ENCODE measurements around the gene DHX30.
"Not testable (repeated sequence)": the region's sequence is repeated elsewhere in the genome, so short reads cannot be mapped to it uniquely, and the experiment has no call there.

Gene DHX30

GRCh38 chr3:47884603-47885002 is 81.7 kb downstream of the DHX30 start:
- no peak for DNase-seq (ENCODE audit: low read depth in 3 of 3)

GRCh38 chr3:47885168-47885567 is 82.2 kb downstream of the DHX30 start:
- no peak for DNase-seq (ENCODE audit: low read depth in 3 of 3)

GRCh38 chr3:47887991-47888390 is 85.1 kb downstream of the DHX30 start:
- DNase-seq (ENCODE audit: low read depth in 3 of 3), result not testable (repeated sequence)

- DNase-seq (ENCODE audit: low read depth in 3 of 3), result no peak
These were observed 86.2 kb downstream of the DHX30 start for GRCh38 chr3:47888986-47889757.

- no peak for DNase-seq (ENCODE audit: low read depth in 3 of 3)
These were observed 87.3 kb downstream of the DHX30 start for GRCh38 chr3:47890126-47890827.

GRCh38 chr3:47890828-47891612 is 88.1 kb downstream of the DHX30 start:
- DNase-seq (ENCODE audit: low read depth in 3 of 3), result no peak

- DNase-seq (ENCODE audit: low read depth in 3 of 3), result no peak
These were observed 88.7 kb downstream of the DHX30 start for GRCh38 chr3:47891613-47892005.

GRCh38 chr3:47892286-47893040 is 89.5 kb downstream of the DHX30 start:
- no peak for DNase-seq (ENCODE audit: low read depth in 3 of 3)

GRCh38 chr3:47895241-47895640 is 92.3 kb downstream of the DHX30 start:
- DNase-seq (ENCODE audit: low read depth in 3 of 3), result no peak

GRCh38 chr3:47896736-47897135 is 93.8 kb downstream of the DHX30 start:
- DNase-seq (ENCODE audit: low read depth in 3 of 3), result no peak

GRCh38 chr3:47897954-47898353 is 95.0 kb downstream of the DHX30 start:
- no peak for DNase-seq (ENCODE audit: low read depth in 3 of 3)

- DNase-seq (ENCODE audit: low read depth in 3 of 3), result no peak
These were observed 96.7 kb downstream of the DHX30 start for GRCh38 chr3:47899495-47900108.

All from stimulated activated CD4-positive, alpha-beta T cell treated with anti-CD3 and anti-CD28 coated beads, TNF-alpha, amount 100 ng/mL, for 24 hours (primary cell).